Measurements from ENCODE around the gene KLK8. TPM values are rescaled to one million over a fixed set of nuclear protein-coding genes. Genes with fewer than 3 reads are reported as not detected.
A peak's percentile ranks its signal among the peaks of the same experiment; 100 is the strongest.

The KLK8 gene
- total RNA-seq, 1 experiment from 2014 or later, result 0.71 TPM

DNA sequence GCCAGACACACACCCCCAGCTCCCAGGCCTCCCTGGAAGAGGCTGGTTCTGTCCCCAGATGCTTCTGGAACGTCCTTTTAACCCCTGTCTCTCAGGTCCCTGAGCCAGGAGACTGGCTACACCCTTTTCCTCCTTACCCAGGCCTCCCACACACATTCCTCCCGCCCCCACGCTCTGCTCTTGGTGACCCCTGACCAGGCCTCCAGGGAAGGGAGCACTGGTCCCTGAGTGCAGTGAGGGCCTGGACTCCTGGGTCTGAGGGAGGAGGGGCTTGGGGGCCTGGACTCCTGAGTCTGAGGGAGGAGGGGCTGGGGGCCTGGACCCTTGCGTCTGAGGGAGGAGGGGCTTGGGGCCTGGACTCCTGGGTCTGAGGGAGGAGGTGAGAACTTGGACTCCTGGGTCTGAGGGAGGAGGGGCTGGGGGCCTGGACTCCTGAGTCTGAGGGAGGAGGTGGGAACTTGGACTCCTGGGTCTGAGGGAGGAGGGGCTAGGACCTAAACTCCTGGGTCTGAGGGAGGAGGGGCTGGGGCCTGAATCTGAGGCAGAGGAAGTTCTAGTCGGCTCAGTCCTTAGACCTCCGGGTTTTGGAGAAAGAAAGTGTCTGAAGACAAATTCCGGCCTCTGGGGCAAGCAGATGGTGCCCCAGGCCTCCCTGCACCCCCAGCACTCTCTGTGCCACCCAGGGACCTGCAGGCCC is 32.5 kb downstream of the KLK8 start:
- peak overlapping the region; percentile 81 for H3K27ac Mint-ChIP-seq (ENCODE audit: unreplicated experiment)
- no TSS peak for BruUV-seq (replicated peaks)
- H3K36me3 Mint-ChIP-seq (ENCODE audit: insufficient read depth, unreplicated experiment), result peaks cover 47% of the 10 kb centered on the region
- CTCF ChIA-PET, result interaction anchor here (0.6 to 3.8 kb wide), 6 partner anchors 24 to 50 kb away, joined by 3 to 38 read pairs (median 5); no protein-coding TSS in a partner anchor
- no peaks in the 10 kb centered on the region for H3K9me3 Mint-ChIP-seq (ENCODE audit: low read depth, unreplicated experiment)
- TF ChIP-seq, protein P1, sequence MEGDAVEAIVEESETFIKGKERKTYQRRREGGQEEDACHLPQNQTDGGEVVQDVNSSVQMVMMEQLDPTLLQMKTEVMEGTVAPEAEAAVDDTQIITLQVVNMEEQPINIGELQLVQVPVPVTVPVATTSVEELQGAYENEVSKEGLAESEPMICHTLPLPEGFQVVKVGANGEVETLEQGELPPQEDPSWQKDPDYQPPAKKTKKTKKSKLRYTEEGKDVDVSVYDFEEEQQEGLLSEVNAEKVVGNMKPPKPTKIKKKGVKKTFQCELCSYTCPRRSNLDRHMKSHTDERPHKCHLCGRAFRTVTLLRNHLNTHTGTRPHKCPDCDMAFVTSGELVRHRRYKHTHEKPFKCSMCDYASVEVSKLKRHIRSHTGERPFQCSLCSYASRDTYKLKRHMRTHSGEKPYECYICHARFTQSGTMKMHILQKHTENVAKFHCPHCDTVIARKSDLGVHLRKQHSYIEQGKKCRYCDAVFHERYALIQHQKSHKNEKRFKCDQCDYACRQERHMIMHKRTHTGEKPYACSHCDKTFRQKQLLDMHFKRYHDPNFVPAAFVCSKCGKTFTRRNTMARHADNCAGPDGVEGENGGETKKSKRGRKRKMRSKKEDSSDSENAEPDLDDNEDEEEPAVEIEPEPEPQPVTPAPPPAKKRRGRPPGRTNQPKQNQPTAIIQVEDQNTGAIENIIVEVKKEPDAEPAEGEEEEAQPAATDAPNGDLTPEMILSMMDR (IDR thresholded peaks at IDR 0.05; ENCODE audit: unreplicated experiment), result no peak
- intact Hi-C loops (cut with micrococcal nuclease; ENCODE audit: unreplicated experiment), result loop anchor here (1.0 to 2.0 kb wide), 2 partner anchors 36 to 48 kb away; no protein-coding TSS in a partner anchor
- peak overlapping the region; percentile 72 for H3K4me3 Mint-ChIP-seq (ENCODE audit: low read depth, unreplicated experiment)
- no peak for DNase-seq
- no peaks in the 10 kb centered on the region for H3K27me3 Mint-ChIP-seq (ENCODE audit: unreplicated experiment)
- peaks cover 72% of the 10 kb centered on the region for H3K4me1 Mint-ChIP-seq (ENCODE audit: low read depth, unreplicated experiment)

DNA sequence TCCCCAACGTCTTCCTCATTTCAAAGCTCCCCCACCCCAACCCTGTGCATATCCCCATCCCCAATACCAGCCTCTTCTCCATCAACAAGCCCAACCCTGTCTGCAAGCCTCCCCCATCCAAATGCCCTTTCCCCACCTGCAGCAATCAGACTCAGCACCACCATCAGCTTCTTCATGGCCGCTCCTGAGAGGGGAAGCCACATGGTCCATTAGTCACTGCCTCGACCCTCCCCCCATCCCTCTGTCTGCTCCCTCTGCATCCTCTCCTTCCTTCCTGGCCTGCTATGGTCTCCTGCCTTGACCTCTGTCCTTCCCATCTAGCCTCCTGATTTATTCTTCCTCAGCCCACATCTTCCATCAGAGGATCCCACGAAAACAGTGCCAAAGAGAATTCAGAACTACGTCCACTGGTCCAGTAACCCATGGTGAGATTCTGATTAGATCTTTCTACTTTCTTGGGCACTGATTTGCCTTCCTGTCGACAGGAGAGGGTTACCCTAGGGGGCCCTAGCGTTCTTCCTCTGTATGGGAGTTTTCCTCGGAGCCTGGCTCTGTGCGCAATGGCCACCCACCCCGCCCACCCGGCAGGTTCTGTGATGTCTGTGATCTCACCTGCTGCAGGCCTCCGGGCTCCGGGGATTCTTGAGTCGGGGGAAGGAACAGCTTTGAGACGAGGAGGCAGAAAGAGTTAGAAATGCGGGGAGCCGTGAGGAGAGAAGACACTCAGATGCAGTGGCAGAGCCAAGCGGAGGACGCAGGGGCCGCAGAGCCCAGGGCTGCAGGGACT is 33.3 kb downstream of the KLK8 start:
- intact Hi-C loops (cut with micrococcal nuclease; ENCODE audit: unreplicated experiment), result loop anchor here (1.0 to 2.0 kb wide), 2 partner anchors 35 to 49 kb away; no protein-coding TSS in a partner anchor

DNA sequence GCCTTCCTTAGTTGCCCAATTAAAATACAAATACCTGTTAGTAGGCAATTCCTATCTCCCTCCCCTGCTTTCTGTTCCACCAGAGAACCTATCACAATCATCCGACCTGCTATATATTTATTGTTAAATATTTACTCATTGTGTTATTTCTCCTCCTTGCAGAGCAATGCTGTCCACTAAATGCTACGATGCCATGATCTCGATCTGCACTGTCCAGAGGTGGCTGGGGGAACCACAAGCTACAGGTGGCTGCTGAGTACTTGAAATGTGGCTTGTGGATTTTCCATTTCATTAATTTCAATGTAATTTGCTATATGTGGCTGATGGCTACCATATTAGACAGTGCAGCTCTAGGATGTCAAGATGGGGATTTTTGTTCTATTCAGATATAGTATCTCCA is 37.1 kb downstream of the KLK8 start:
- Mint-ChIP-seq H3K9me3 (ENCODE audit: low read depth, unreplicated experiment) (peaks cover 9% of the 10 kb centered on the region), H3K27ac (ENCODE audit: unreplicated experiment) (no peak overlapping the region), H3K27me3 (ENCODE audit: unreplicated experiment) (no peaks in the 10 kb centered on the region), H3K4me1 (ENCODE audit: low read depth, unreplicated experiment) (peaks cover 43% of the 10 kb centered on the region), H3K4me3 (ENCODE audit: low read depth, unreplicated experiment) (no peak overlapping the region), H3K36me3 (ENCODE audit: insufficient read depth, unreplicated experiment) (peaks cover 43% of the 10 kb centered on the region)
- CTCF ChIA-PET, result interaction anchor here (0.6 kb wide), 1 partner anchor 117 kb away, joined by 3 read pairs; no protein-coding TSS in a partner anchor
- no peak for DNase-seq
- intact Hi-C loops (cut with micrococcal nuclease; ENCODE audit: unreplicated experiment), result no loop called here
- TF ChIP-seq, protein P1 (IDR thresholded peaks at IDR 0.05; ENCODE audit: unreplicated experiment), result no peak
- no TSS peak for BruUV-seq (replicated peaks)

More for the DNA sequence above, 33.3 kb downstream of the KLK8 start:
- peak overlapping the region; percentile 81 for H3K27ac Mint-ChIP-seq (ENCODE audit: unreplicated experiment)
- CTCF ChIA-PET, result interaction anchor here (0.6 to 3.8 kb wide), 6 partner anchors 32 to 292 kb away, joined by 3 to 38 read pairs (median 5); no protein-coding TSS in a partner anchor
- peak overlapping the region; percentile 72 for H3K4me3 Mint-ChIP-seq (ENCODE audit: low read depth, unreplicated experiment)
- BruUV-seq (replicated peaks), result no TSS peak
- no peaks in the 10 kb centered on the region for H3K9me3 Mint-ChIP-seq (ENCODE audit: low read depth, unreplicated experiment)
- peak; percentile 67 for DNase-seq
- peaks cover 50% of the 10 kb centered on the region for H3K36me3 Mint-ChIP-seq (ENCODE audit: insufficient read depth, unreplicated experiment)
- H3K4me1 Mint-ChIP-seq (ENCODE audit: low read depth, unreplicated experiment), result peaks cover 70% of the 10 kb centered on the region
- no peaks in the 10 kb centered on the region for H3K27me3 Mint-ChIP-seq (ENCODE audit: unreplicated experiment)
- TF ChIP-seq, protein P1 (IDR thresholded peaks at IDR 0.05; ENCODE audit: unreplicated experiment), result no peak

DNA sequence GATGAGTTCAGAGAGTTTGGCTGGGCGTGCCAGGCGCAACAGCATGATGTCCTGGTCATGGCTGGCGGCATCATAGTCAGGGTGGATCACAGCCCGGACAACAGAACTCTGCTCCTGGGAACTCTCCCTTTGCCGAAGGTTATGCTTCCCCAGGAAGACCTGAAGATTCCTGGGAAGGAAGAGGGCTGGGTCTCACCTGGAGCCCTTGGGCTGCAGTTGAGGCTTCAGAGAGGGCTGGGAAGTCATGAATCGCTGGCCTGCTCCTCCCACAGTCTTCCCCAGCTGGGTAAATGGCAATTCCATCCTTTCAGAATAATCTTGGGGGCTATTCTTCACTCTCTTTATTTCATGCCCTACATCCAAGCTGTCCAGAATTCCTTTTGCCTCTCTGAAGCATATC is 38.0 kb downstream of the KLK8 start:
- intact Hi-C loops (cut with micrococcal nuclease; ENCODE audit: unreplicated experiment), result no loop called here
- Mint-ChIP-seq H3K36me3 (ENCODE audit: insufficient read depth, unreplicated experiment) (peaks cover 37% of the 10 kb centered on the region), H3K9me3 (ENCODE audit: low read depth, unreplicated experiment) (peaks cover 9% of the 10 kb centered on the region), H3K4me1 (ENCODE audit: low read depth, unreplicated experiment) (peaks cover 42% of the 10 kb centered on the region), H3K4me3 (ENCODE audit: low read depth, unreplicated experiment) (no peak overlapping the region), H3K27me3 (ENCODE audit: unreplicated experiment) (no peaks in the 10 kb centered on the region), H3K27ac (ENCODE audit: unreplicated experiment) (no peak overlapping the region)
- no peak for DNase-seq
- TF ChIP-seq, protein P1 (IDR thresholded peaks at IDR 0.05; ENCODE audit: unreplicated experiment), result no peak
- CTCF ChIA-PET, result no interaction called here
- BruUV-seq (replicated peaks), result no TSS peak

All from Calu3 (cell line).